GM19025 (cell line): ENCODE measurements around the gene AURKAIP1.

Experiments used
- ATAC-seq: cut with Tn5 transposase; IDR thresholded peaks from one replicate; pipeline ENCODE4 v1.9.1; 2021; ENCODE audit warnings: mild to moderate bottlenecking, low read depth, moderate library complexity; ENCODE audit not compliant: unreplicated experiment

AURKAIP1 gene

DNA sequence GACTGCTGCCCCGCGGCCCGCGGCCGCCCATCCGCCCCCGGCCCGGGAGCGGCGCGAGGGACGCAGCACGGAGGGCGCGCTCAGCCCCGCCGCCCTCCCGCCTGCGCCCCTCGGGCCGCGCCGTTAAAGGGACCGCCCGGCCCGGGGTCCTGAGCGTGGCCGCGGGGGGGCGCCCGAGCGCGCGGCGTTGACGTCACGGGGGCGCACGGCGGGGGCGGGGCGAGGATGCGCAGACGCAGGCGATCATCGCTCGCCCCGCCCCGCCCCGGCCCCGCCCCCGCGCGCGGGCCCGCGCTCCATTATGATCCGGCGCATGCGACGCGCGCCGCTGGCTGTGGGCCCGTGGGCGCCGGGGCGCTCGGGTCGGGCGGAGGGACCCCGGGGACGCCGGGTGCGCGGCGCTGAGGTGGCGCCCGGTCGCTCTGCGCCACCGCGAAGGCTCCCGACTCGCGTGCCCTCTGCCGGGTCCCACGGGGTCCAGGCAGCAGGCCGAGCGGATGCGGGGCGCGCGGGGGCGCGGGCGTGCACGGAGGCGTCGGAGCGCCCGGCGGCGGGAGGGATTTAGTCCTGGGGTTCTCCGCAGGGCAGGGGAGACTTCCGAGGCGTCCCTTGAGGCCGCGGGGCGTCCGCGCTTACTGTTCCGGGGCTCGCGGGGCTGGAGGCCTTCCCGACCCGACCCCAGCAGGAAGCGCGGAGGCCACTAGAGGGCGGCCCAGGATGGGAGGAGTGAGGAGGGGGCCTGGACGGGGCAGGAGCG, 25.6 kb downstream of the AURKAIP1 start, which contains the start of gene DVL1:
TSS of gene DVL1 (minus strand) at position 163 of the 757 bp plus-strand sequence. CDS start 353 bp downstream, outside the sequence.
- peak; percentile 65 for ATAC-seq

DNA sequence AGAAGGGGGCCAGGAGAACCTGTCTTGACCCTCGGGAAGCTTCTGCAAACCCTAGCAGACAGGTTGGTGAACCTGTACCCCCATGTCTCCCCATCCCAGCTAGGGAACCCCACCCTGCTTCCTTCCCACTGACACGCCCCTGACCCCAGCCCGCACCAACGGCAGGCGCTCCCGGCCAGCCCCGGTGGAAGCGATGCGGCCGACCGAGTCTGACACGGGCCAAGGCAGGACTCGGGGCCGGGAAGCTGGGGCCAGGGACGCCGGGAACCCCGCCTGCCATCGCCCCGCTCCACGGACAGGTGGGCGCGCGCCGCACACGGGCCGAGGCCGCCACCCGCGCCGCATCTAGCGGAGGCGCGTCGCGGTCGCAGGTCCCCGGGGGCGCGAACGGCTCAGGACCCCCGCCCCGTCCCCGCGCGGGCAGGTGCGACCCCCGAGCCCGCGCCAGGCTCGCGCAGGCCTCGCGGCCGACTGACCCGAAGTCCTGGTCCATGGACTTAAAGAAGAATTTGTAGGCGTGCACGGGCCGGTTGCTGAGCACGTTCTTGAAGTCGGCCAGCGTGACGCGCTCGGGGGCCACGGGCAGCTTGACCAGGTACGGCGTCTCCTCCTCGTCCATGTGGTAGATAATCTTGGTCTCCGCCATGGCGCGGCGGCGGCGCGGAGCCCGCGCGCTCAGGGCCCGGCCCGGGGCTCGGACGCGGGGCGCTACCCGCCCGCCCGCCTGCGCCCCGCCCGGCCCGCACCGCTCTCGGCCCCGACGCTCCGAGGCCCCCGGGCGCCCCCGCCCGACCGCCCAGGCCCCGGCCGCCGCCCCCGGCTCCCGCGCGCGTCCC, 26.4 kb downstream of the AURKAIP1 start:
- peak; percentile 21 for ATAC-seq

- no peak for ATAC-seq
Observed at GRCh38 chr1:1347663-1348419, 27.2 kb downstream of the AURKAIP1 start.

- no peak for ATAC-seq
Observed at GRCh38 chr1:1347026-1347595, 27.9 kb downstream of the AURKAIP1 start.

GRCh38 chr1:1346501-1346890, 28.5 kb downstream of the AURKAIP1 start:
- ATAC-seq: no peak

GRCh38 chr1:1345860-1346500, 29.0 kb downstream of the AURKAIP1 start:
- no peak for ATAC-seq

- no peak for ATAC-seq
Observed at GRCh38 chr1:1345384-1345783, 29.6 kb downstream of the AURKAIP1 start.

GRCh38 chr1:1344655-1345361, 30.2 kb downstream of the AURKAIP1 start:
- ATAC-seq: no peak

- no peak for ATAC-seq
Observed at GRCh38 chr1:1343811-1344421, 31.1 kb downstream of the AURKAIP1 start.

DNA sequence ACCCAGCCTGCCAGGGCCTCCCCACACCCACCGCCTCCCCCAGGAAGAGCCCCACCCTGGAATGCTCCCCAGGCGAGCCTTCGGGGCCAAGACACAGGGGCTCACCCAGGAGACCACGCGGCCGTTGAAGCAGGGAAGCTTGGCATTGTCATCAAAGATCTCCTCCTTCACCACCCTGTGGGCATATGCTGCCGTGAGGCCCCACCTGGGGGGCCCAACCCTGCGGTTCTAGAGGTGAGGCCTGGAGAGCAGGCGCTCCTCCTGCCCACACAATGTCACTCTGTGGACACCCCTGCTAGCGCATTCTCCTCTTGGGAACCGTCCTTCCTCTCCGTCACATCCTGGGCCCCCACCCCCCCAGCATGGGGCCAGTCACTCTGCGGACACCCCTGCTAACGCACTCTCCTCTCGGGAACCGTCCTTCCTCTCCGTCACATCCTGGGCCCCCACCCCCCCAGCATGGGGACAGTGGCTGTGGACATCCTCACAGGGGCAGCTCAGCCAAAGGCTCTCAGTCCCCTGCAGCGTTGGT, 32.4 kb downstream of the AURKAIP1 start:
- ATAC-seq: no peak

DNA sequence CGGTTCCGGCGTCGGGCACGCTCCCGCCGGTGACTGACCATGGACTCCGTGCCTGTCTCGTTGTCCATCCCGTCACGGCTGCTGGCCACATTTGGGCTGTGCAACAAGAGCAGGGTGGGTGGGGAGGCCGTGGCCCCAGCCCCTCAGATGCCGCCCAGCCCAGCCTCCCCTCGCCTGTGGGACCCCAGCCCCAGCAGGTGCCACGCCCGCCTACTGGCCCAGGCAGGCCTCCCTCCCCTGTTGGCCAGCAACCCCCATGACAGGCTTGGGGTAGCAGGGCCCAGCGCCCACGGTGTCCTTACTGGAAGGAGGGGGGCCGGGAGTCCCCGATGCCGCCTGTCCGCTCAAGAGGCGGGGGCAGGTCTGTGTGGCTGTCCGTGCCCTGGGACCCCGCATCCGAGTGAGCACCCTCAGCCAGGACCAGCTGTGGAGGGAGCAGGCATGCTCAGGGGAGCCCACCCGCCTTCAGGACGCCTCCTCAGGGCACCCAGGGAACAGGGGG, 32.9 kb downstream of the AURKAIP1 start:
- ATAC-seq: no peak

GRCh38 chr1:1341549-1342021, 33.4 kb downstream of the AURKAIP1 start:
- no peak for ATAC-seq

DNA sequence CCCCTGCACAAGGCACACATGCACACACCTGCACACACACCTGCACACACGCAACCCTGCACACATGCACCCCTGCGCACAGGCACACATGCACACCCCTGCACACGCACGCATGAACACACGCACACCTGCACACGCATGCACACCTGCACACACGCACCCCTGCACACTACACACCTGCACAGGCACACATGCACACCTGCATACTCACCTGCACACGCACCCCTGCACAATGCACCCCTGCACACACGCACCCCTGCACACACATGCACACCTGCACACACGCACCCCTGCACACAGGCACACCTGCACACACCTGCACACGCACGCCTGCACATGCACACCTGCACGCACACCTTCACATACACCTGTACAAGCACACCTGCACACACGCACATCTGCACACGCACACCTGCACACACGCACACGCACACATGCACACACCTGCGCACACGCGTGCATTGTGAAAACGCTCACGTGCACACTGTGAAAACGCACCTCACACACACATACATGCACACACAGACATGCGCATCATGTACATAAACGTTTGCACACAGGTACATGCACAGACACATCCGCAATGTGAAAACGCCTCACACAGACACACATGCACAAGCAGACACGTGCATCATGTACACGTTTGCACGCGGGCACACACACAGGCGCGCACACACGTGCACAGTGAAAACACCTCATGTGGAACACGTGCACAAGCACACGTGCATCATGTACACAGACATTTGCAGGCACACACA, 34.0 kb downstream of the AURKAIP1 start:
- ATAC-seq: no peak

- ATAC-seq: no peak
Observed at GRCh38 chr1:1340185-1340584, 34.8 kb downstream of the AURKAIP1 start.

DNA sequence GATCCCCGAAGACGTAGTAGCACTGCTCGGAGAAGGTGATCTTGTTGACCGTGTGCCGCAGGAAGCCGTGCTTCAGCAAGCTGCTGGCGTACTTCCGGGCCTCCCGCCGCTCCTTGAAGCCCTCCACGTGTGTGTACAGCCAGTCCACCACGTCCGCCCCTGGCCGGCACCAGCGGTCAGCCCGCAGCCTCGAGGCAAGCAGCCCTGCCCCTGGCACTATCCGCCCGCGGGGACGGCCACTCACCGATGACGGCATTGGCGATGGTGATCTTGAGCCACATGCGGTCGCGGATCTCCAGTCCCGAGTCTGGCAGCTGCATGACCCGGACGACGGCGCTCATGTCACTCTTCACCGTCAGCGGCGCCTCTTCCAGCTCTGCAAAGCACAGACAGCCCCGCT, 36.7 kb downstream of the AURKAIP1 start:
- no peak for ATAC-seq

- ATAC-seq: no peak
Observed at GRCh38 chr1:1337793-1338147, 37.2 kb downstream of the AURKAIP1 start.

DNA sequence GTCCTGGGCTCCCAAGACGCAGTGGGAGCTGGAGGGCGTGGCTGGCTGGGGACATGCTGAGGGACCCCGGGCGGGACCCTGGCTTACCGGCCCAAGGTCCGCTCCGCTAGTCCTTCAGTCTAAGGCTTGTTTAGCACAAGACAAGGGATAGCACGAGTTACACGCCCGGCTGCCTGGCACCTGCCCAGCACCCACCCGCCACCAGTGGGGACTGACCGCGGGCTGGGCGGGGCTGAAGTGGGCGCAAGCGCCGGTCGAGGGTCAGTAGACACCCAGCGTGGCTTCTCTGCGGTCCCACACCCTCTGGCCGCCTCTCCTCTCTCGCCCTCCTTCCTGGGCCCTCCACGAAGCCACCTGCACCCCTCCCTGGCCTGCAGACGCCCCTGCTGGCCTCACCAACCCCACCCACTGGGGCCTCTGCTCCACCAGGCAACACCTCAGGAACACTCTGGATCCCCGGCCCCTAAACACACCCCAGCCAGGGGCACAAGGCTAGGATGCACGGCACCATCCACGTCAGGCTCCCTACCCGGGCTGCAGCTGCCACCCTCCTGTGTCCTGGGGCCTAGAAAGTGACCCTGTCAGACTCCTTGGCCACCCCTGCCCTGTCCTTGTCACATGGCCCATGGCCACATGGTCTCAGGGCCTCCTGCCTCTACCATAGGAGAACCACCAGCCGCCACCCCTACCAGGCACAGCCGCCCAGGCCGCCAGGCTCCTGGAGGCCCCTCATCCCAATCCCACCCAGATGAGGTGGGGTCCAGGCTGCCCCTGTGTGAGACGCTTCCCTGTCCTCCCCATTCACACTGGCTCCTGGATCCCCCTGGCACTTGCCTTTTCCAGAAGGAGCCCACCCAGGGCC, 37.8 kb downstream of the AURKAIP1 start:
- no peak for ATAC-seq
